ENCODE results near the gene TAX1BP1. TPM values are rescaled to one million over a fixed set of nuclear protein-coding genes. Genes with fewer than 3 reads are reported as not detected.
A peak's percentile ranks its signal among the peaks of the same experiment; 100 is the strongest.

TAX1BP1 gene
- total RNA-seq, 2 experiments from 2014 or later: 101 to 109 TPM

- no peaks in the 10 kb centered on the region for H3K9me3 Mint-ChIP-seq (ENCODE audit: low read depth)
- H3K4me3 Mint-ChIP-seq: no peak overlapping the region
- H3K27ac Mint-ChIP-seq: no peak overlapping the region
- ChIA-PET POLR2A (no interaction called here), CTCF (interaction anchor here (0.6 to 1.7 kb wide), 2 partner anchors 10 to 876 kb away, joined by 3 to 4 read pairs; no protein-coding TSS in a partner anchor)
- H3K36me3 Mint-ChIP-seq (ENCODE audit: low read depth): no peaks in the 10 kb centered on the region
- peaks cover 2% of the 10 kb centered on the region for H3K4me1 Mint-ChIP-seq
- H3K27me3 Mint-ChIP-seq: peaks cover 4% of the 10 kb centered on the region
- DNase-seq: no peak
- peak; percentile 55 for ATAC-seq
- intact Hi-C loops (cut with DNase I, micrococcal nuclease): no loop called here
Observed at GRCh38 chr7:27709137-27710075, 30.6 kb upstream of the TAX1BP1 start.

GRCh38 chr7:27712217-27712616 is 27.7 kb upstream of the TAX1BP1 start:
- ATAC-seq (no peak), DNase-seq (no peak)
- intact Hi-C loops (cut with DNase I, micrococcal nuclease): no loop called here
- Mint-ChIP-seq H3K4me3 (no peak overlapping the region), H3K27ac (no peak overlapping the region), H3K27me3 (peaks cover 7% of the 10 kb centered on the region), H3K36me3 (ENCODE audit: low read depth) (no peaks in the 10 kb centered on the region), H3K9me3 (ENCODE audit: low read depth) (no peaks in the 10 kb centered on the region), H3K4me1 (peaks cover 2% of the 10 kb centered on the region)
- POLR2A ChIA-PET: no interaction called here
- CTCF ChIA-PET: interaction anchor here (1.1 kb wide), 1 partner anchor 9 kb away, joined by 4 read pairs; no protein-coding TSS in a partner anchor

GRCh38 chr7:27714831-27715444 is 25.0 kb upstream of the TAX1BP1 start:
- H3K9me3 Mint-ChIP-seq (ENCODE audit: low read depth): no peaks in the 10 kb centered on the region
- H3K36me3 Mint-ChIP-seq (ENCODE audit: low read depth): no peaks in the 10 kb centered on the region
- H3K27me3 Mint-ChIP-seq: peaks cover 7% of the 10 kb centered on the region
- CTCF ChIA-PET: interaction anchor here (1.0 kb wide), 1 partner anchor 9 kb away, joined by 3 read pairs; no protein-coding TSS in a partner anchor
- intact Hi-C loops (cut with DNase I, micrococcal nuclease): no loop called here
- POLR2A ChIA-PET: no interaction called here
- no peaks in the 10 kb centered on the region for H3K4me1 Mint-ChIP-seq
- no peak overlapping the region for H3K4me3 Mint-ChIP-seq
- no peak for DNase-seq
- ATAC-seq: no peak
- H3K27ac Mint-ChIP-seq: no peak overlapping the region

GRCh38 chr7:27723085-27723484 is 16.9 kb upstream of the TAX1BP1 start:
- DNase-seq: no peak
- intact Hi-C loops (cut with DNase I, micrococcal nuclease): no loop called here
- ChIA-PET CTCF (no interaction called here), POLR2A (no interaction called here)
- H3K9me3 Mint-ChIP-seq (ENCODE audit: low read depth): no peaks in the 10 kb centered on the region
- no peaks in the 10 kb centered on the region for H3K4me1 Mint-ChIP-seq
- H3K27ac Mint-ChIP-seq: no peak overlapping the region
- no peaks in the 10 kb centered on the region for H3K36me3 Mint-ChIP-seq (ENCODE audit: low read depth)
- H3K4me3 Mint-ChIP-seq: no peak overlapping the region
- H3K27me3 Mint-ChIP-seq: no peaks in the 10 kb centered on the region
- no peak for ATAC-seq

GRCh38 chr7:27727058-27727457 is 12.9 kb upstream of the TAX1BP1 start:
- no peak overlapping the region for H3K27ac Mint-ChIP-seq
- intact Hi-C loops (cut with DNase I, micrococcal nuclease): no loop called here
- H3K27me3 Mint-ChIP-seq: no peaks in the 10 kb centered on the region
- DNase-seq: no peak
- H3K36me3 Mint-ChIP-seq (ENCODE audit: low read depth): no peaks in the 10 kb centered on the region
- ATAC-seq: no peak
- ChIA-PET POLR2A (no interaction called here), CTCF (interaction anchor here (0.7 kb wide), 1 partner anchor 193 kb away, joined by 4 read pairs; no protein-coding TSS in a partner anchor)
- H3K4me1 Mint-ChIP-seq: no peaks in the 10 kb centered on the region
- no peak overlapping the region for H3K4me3 Mint-ChIP-seq
- no peaks in the 10 kb centered on the region for H3K9me3 Mint-ChIP-seq (ENCODE audit: low read depth)

GRCh38 chr7:27730112-27730511 is 9.8 kb upstream of the TAX1BP1 start:
- DNase-seq (no peak), ATAC-seq (no peak)
- H3K27me3 Mint-ChIP-seq: peaks cover 2% of the 10 kb centered on the region
- no peaks in the 10 kb centered on the region for H3K36me3 Mint-ChIP-seq (ENCODE audit: low read depth)
- CTCF ChIA-PET: no interaction called here
- no peaks in the 10 kb centered on the region for H3K4me1 Mint-ChIP-seq
- no peaks in the 10 kb centered on the region for H3K9me3 Mint-ChIP-seq (ENCODE audit: low read depth)
- no peak overlapping the region for H3K27ac Mint-ChIP-seq
- POLR2A ChIA-PET: no interaction called here
- no peak overlapping the region for H3K4me3 Mint-ChIP-seq
- intact Hi-C loops (cut with DNase I, micrococcal nuclease): no loop called here

- intact Hi-C loops (cut with DNase I, micrococcal nuclease): no loop called here
- ATAC-seq (no peak), DNase-seq (no peak)
- peaks cover 5% of the 10 kb centered on the region for H3K4me1 Mint-ChIP-seq
- no peak overlapping the region for H3K27ac Mint-ChIP-seq
- no peak overlapping the region for H3K4me3 Mint-ChIP-seq
- no peaks in the 10 kb centered on the region for H3K36me3 Mint-ChIP-seq (ENCODE audit: low read depth)
- no peaks in the 10 kb centered on the region for H3K9me3 Mint-ChIP-seq (ENCODE audit: low read depth)
- CTCF ChIA-PET: interaction anchor here (0.8 to 1.0 kb wide), 3 partner anchors 11 to 400 kb away, joined by 3 read pairs; no protein-coding TSS in a partner anchor
- peaks cover 2% of the 10 kb centered on the region for H3K27me3 Mint-ChIP-seq
- POLR2A ChIA-PET: no interaction called here
Observed at GRCh38 chr7:27734583-27734982, 5.4 kb upstream of the TAX1BP1 start.

- ChIA-PET POLR2A (no interaction called here), CTCF (interaction anchor here (0.8 to 1.0 kb wide), 3 partner anchors 10 to 399 kb away, joined by 3 read pairs; no protein-coding TSS in a partner anchor)
- peaks cover 2% of the 10 kb centered on the region for H3K27me3 Mint-ChIP-seq
- ATAC-seq (no peak), DNase-seq (no peak)
- H3K27ac Mint-ChIP-seq: no peak overlapping the region
- peaks cover 5% of the 10 kb centered on the region for H3K4me1 Mint-ChIP-seq
- H3K4me3 Mint-ChIP-seq: no peak overlapping the region
- no peaks in the 10 kb centered on the region for H3K36me3 Mint-ChIP-seq (ENCODE audit: low read depth)
- no peaks in the 10 kb centered on the region for H3K9me3 Mint-ChIP-seq (ENCODE audit: low read depth)
- intact Hi-C loops (cut with DNase I, micrococcal nuclease): no loop called here
Observed at GRCh38 chr7:27735165-27735564, 4.8 kb upstream of the TAX1BP1 start.

- CTCF ChIA-PET: no interaction called here
Observed at GRCh38 chr7:27735831-27736230, 4.1 kb upstream of the TAX1BP1 start.

GRCh38 chr7:27737178-27737577 is 2.8 kb upstream of the TAX1BP1 start:
- Mint-ChIP-seq H3K27me3 (peaks cover 2% of the 10 kb centered on the region), H3K9me3 (ENCODE audit: low read depth) (no peaks in the 10 kb centered on the region), H3K4me3 (no peak overlapping the region), H3K27ac (no peak overlapping the region), H3K36me3 (ENCODE audit: low read depth) (peaks cover 8% of the 10 kb centered on the region), H3K4me1 (peaks cover 17% of the 10 kb centered on the region)
- DNase-seq (no peak), ATAC-seq (no peak)
- ChIA-PET POLR2A (no interaction called here), CTCF (interaction anchor here (1.0 kb wide), 1 partner anchor 541 kb away, joined by 4 read pairs; no protein-coding TSS in a partner anchor)
- intact Hi-C loops (cut with DNase I, micrococcal nuclease): no loop called here

More at GRCh38 chr7:27735831-27736230, 4.1 kb upstream of the TAX1BP1 start:
- no peak overlapping the region for H3K27ac Mint-ChIP-seq
- no peak overlapping the region for H3K4me3 Mint-ChIP-seq
- intact Hi-C loops (cut with DNase I, micrococcal nuclease): no loop called here
- POLR2A ChIA-PET: no interaction called here
- peaks cover 2% of the 10 kb centered on the region for H3K27me3 Mint-ChIP-seq
- H3K9me3 Mint-ChIP-seq (ENCODE audit: low read depth): no peaks in the 10 kb centered on the region
- H3K36me3 Mint-ChIP-seq (ENCODE audit: low read depth): peaks cover 4% of the 10 kb centered on the region
- ATAC-seq (no peak), DNase-seq (no peak)
- H3K4me1 Mint-ChIP-seq: peaks cover 7% of the 10 kb centered on the region

- intact Hi-C loops (cut with DNase I, micrococcal nuclease): no loop called here
- no peak overlapping the region for H3K27ac Mint-ChIP-seq
- peaks cover 8% of the 10 kb centered on the region for H3K36me3 Mint-ChIP-seq (ENCODE audit: low read depth)
- H3K4me1 Mint-ChIP-seq: peaks cover 22% of the 10 kb centered on the region
- H3K4me3 Mint-ChIP-seq: no peak overlapping the region
- ATAC-seq (no peak), DNase-seq (no peak)
- H3K27me3 Mint-ChIP-seq: no peaks in the 10 kb centered on the region
- ChIA-PET CTCF (interaction anchor here (1.0 kb wide), 1 partner anchor 542 kb away, joined by 4 read pairs; no protein-coding TSS in a partner anchor), POLR2A (no interaction called here)
- no peaks in the 10 kb centered on the region for H3K9me3 Mint-ChIP-seq (ENCODE audit: low read depth)
Observed at GRCh38 chr7:27737616-27738015, 2.3 kb upstream of the TAX1BP1 start.

Data from activated CD4-positive, alpha-beta T cell treated with anti-CD3 and anti-CD28 coated beads for 36 hours (primary cell).